ENCODE results near the gene NPFFR1. TPM values are rescaled to one million over a fixed set of nuclear protein-coding genes. Genes with fewer than 3 reads are reported as not detected.

NPFFR1 gene, protein sequence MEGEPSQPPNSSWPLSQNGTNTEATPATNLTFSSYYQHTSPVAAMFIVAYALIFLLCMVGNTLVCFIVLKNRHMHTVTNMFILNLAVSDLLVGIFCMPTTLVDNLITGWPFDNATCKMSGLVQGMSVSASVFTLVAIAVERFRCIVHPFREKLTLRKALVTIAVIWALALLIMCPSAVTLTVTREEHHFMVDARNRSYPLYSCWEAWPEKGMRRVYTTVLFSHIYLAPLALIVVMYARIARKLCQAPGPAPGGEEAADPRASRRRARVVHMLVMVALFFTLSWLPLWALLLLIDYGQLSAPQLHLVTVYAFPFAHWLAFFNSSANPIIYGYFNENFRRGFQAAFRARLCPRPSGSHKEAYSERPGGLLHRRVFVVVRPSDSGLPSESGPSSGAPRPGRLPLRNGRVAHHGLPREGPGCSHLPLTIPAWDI
- total RNA-seq (2014; rRNA removed; shearing (Covaris generic)): not detected in 2 replicates

DNA sequence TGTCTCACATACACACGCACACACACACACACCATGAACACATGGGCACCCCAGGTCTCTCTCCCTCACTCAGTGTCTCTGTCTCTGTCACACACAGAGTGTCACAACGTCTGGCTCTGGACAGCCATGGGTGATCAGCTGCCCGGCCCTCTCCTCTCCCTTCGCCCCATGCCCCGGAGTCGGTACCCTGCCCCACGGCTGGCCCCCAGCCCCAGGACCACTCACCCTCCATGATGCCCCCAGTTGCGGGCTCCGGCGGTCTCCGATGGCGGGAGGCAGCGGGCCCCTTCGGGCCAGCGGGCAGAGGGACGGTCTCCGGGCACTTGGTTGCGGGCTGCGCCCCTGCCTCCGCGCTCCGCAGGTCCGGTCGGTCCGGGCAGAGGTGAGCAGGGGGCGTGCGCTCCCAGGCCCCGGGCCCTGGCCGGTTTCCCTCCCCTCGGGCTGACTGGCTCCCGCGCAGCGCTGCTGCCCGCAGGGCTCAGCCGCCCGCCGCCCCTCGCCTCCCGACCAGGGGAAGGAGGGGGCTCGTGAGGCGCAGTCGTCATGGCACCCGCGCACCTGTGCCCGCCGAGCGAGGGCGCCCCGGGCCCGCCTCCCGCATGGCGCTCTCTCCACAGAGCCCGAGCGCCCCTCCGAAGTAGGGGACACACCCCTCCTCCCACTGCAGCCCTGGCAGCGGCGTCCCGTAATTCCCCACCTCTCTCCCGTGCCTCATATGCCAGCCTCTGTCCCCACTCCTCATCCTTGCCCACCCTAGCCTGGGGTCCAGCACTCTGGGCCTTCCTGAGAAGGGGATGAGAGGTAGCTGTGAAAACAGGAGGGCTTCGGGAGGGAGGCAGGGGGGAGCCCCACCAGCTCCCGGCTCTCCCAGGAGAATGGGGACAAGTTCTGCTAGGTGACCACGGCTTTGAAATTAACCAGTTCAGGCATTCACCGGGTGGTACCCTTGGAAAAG lies at the start of gene NPFFR1:
Gene NPFFR1 (minus strand): TSS at position 560 of the 955 bp plus-strand sequence. CDS start 328 bp downstream, at position 232.
- H3K4me1 ChIP-seq: no peaks in the 10 kb centered on the region

DNA sequence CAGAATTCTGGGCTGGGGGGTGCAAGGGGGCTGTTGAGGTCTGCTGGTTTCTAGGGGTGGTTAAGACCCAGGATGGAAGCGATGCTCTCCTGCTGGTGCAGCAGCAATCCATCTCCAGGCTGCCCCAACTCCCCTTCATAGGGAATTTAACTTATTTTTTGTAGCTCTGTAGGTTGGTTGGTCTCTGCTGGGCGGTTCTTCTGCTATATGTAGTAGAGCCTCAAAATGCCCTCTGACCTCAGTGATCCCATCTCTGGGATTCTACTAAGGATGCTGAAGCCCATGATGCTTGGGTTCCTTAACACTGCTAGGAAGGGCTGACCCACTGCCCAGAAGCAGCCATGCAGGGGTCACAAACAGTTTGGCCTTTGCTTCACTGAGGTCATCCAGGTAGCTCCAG lies 49.5 kb upstream of the NPFFR1 start:
- no peaks in the 10 kb centered on the region for H3K9me3 ChIP-seq (replicated peaks)
- H3K4me1 ChIP-seq: peaks cover 14% of the 10 kb centered on the region
- H3K4me3 ChIP-seq: no peak overlapping the region
- H3K36me3 ChIP-seq: no peaks in the 10 kb centered on the region
- H3K27me3 ChIP-seq: no peaks in the 10 kb centered on the region
- no peak for DNase-seq
- no peak overlapping the region for H3K27ac ChIP-seq

More for the DNA sequence above, at the start of gene NPFFR1:
- H3K27me3 ChIP-seq: no peaks in the 10 kb centered on the region; the same call in 1 of the 2 replicates
- DNase-seq: no peak
- no peaks in the 10 kb centered on the region for H3K9me3 ChIP-seq (replicated peaks)
- H3K27ac ChIP-seq: no peak within 1 kb of the TSS
- H3K36me3 ChIP-seq: no peaks in the 10 kb centered on the region
- no peak within 1 kb of the TSS for H3K4me3 ChIP-seq

DNA sequence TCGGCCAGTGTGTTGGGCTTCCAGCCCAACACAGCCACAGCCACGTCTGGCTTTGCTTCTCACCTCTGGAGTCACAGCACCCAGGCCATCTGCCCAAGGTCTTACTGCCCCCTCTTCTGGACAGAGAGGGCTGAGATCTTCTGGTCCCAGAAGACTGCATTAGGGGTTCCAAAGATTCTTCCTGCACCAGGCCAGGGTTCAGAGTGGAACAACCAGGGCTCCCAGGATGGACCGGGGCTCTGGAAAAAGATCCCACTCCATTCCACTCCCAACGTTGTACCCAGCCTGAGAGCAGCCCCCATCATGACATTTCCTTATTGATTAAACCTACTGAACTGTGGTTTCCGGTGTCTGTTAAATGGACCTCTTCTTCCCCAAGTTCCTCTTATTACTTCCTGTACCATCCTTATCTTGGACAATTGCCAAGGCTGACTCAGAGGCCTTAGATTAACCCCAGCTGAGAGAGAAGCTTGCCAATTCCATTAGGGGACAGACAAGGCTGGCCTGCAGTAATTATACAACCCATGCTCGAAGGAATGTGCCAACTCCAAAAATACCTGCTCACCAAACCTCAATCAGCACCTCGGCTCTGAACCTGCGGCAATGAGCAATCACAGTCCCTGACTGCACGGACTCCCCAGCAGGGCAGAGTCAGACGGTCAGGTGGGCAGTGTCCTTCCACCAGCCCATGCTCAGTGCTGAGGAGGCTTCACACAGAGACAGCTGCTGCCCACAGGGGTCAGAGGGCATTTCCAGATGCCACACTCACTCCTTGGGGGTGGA lies 47.9 kb upstream of the NPFFR1 start:
- Histone ChIP-seq H3K4me1 (peaks cover 14% of the 10 kb centered on the region), H3K9me3 (replicated peaks) (no peaks in the 10 kb centered on the region), H3K4me3 (no peak overlapping the region), H3K36me3 (no peaks in the 10 kb centered on the region), H3K27ac (no peak overlapping the region; the same call in 1 of the 2 replicates), H3K27me3 (no peaks in the 10 kb centered on the region)
- peak; percentile 74 to 90 for DNase-seq

DNA sequence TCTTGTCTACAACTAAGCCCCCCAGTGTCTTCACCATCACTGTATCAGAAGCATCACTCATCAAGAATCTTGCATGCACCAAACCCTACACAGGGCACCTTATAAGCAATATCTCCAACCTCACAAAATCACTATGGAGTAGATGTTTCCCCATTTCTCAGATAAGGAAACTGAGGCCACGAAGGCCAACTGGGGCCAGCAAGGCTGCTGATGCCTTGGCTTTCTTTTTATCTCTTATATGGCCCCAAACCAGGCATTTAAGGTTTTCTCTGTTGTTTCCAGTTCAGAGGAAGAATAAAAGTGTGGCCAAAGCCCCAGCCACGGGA lies 47.3 kb upstream of the NPFFR1 start:
- H3K4me1 ChIP-seq: peaks cover 17% of the 10 kb centered on the region

DNA sequence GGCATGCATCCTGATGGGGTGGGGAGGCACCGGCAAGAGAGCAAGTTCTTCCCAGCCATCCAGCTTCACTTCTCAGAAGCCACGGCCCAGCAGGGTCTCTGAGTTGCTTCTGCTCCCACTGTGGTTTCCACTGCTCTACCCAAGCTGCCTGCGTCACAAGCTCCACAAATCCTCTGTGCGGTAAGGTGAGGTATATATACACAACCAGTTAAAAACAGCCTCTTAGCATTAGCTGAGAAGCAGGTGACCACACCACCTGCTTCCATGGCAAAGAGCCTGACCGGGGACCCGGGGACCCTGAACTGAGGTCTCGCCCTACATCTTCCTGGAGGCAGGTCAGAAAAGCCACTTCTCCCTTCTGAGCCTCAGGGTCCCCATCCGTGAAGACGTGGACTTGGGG lies 46.9 kb upstream of the NPFFR1 start:
- Histone ChIP-seq H3K4me1 (peaks cover 21% of the 10 kb centered on the region), H3K4me3 (no peak overlapping the region), H3K27me3 (no peaks in the 10 kb centered on the region), H3K27ac (no peak overlapping the region), H3K36me3 (no peaks in the 10 kb centered on the region), H3K9me3 (replicated peaks) (no peaks in the 10 kb centered on the region)
- no peak for DNase-seq

More for the DNA sequence above, 47.3 kb upstream of the NPFFR1 start:
- Histone ChIP-seq H3K9me3 (replicated peaks) (no peaks in the 10 kb centered on the region), H3K27me3 (no peaks in the 10 kb centered on the region), H3K4me3 (no peak overlapping the region), H3K36me3 (no peaks in the 10 kb centered on the region), H3K27ac (no peak overlapping the region)
- no peak for DNase-seq

DNA sequence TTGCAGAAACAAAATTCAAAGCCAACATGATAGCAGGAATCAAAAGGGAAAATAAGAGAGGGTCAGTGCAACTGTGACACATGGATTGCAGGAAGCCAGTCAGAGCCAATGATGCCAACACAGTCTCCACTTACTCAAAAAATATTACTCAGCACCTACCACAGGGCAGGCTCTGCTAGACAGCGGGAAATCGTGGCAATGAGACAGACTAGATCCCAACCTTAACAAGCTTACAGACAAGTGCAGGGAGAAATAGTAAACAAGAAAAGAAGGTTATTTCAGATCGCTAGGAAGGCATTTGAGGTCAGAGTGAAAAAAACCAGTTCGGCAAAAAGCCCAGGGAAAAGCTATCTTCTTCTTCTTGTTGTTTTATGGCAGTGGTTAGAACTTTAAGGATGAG lies 45.2 kb upstream of the NPFFR1 start:
- Histone ChIP-seq H3K36me3 (no peaks in the 10 kb centered on the region), H3K27me3 (no peaks in the 10 kb centered on the region), H3K9me3 (replicated peaks) (no peaks in the 10 kb centered on the region), H3K4me1 (peaks cover 38% of the 10 kb centered on the region), H3K4me3 (no peak overlapping the region), H3K27ac (no peak overlapping the region)
- DNase-seq: no peak

DNA sequence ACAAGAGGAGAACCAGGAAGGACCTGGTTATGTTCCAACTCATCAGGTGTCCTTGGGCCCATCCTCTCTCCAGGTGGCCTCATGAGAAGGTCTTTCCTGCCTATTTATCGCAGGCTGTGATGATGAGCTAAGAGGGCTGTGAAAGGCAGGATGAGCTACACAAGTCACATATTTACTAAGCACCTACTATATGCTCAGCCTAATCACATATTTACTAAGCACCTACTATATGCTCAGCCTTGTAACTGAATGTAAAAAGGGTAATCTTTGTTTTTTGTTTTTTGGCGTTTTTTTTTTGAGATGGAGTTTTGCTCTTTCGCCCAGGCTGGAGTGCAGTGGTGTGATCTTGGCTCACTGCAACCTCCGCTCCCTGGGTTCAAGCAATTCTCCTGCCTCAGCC lies 44.2 kb upstream of the NPFFR1 start:
- no peaks in the 10 kb centered on the region for H3K27me3 ChIP-seq
- H3K4me3 ChIP-seq: no peak overlapping the region
- no peak overlapping the region for H3K27ac ChIP-seq
- no peak for DNase-seq
- H3K36me3 ChIP-seq: no peaks in the 10 kb centered on the region
- peaks cover 43% of the 10 kb centered on the region for H3K4me1 ChIP-seq
- no peaks in the 10 kb centered on the region for H3K9me3 ChIP-seq (replicated peaks)

DNA sequence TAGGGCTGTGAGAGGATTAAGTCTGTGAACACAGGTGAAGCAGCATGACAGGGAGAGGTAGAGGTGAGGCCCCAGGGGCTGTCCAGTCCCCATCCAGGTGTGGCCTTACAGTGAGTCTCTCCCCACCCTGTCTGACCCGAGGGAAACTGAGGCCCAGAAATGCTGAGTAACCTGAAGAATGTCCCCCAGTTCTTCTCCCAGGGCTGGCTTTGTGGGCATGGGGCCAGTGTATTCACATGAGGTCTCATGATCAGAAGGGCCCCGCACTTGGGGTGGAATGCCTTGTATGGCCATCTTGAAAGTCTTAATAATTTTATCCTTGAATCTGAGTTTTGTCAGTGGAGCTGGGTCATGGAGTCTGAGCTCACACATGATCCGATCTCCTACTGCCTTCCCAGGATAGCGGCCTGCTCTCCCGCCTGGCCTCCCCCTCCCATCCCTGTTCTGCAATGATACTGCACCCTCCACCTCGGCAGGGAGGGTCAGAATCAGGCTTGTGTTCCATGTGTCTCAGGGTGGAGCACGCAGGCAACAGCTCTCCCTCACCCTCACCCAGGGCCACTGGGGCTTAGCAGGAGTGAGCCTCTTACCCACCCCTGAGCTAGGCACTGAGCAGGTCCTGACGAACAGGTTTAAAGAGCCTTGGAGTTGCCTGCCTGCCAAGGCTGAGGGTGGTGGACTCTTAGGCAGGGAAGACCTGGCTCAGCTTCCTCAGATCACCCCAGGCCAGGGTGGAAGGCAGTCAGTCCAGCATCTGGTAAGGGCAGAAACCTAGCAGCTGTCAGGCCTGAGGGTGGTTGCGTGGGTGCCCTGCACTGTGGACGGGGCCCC lies 41.4 kb upstream of the NPFFR1 start:
- H3K36me3 ChIP-seq: no peaks in the 10 kb centered on the region
- peak; percentile 48 to 64 for DNase-seq
- no peaks in the 10 kb centered on the region for H3K9me3 ChIP-seq (replicated peaks)
- no peaks in the 10 kb centered on the region for H3K27me3 ChIP-seq
- peak overlapping the region; percentile 73; the same call in 1 of the 2 replicates for H3K27ac ChIP-seq
- no peak overlapping the region for H3K4me3 ChIP-seq
- H3K4me1 ChIP-seq: peaks cover 36% of the 10 kb centered on the region

DNA sequence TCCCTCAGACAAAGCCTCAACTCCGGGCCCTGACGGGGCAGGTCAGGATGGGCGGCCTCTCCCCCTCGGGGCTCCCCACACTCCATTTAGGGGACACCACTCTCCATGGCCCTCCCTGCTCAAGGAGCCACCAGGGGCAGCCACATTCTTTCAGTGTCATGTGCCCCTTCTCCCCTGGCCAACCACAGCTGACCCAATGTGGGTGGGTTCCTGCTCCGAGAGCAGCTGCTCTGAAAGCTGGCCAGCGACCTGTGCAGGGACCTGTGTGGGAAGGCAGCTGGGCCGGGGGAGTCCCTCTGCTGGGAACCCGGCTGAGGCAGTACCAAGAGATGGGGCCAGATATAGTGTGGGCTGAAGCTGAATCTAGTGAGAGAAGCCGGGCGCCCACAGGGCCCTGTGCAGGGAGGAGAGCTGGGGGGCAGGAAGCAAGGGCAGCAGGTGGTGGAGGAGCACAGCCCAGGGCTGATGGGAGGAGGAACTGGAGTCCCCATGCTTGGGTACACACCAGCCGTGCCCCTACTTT lies 40.6 kb upstream of the NPFFR1 start:
- peaks cover 36% of the 10 kb centered on the region for H3K4me1 ChIP-seq
- peak overlapping the region; percentile 25 for H3K4me3 ChIP-seq
- no peaks in the 10 kb centered on the region for H3K36me3 ChIP-seq
- no peaks in the 10 kb centered on the region for H3K9me3 ChIP-seq (replicated peaks)
- H3K27me3 ChIP-seq: no peaks in the 10 kb centered on the region
- peak overlapping the region; percentile 73 for H3K27ac ChIP-seq
- peak; percentile 77 to 81 for DNase-seq

DNA sequence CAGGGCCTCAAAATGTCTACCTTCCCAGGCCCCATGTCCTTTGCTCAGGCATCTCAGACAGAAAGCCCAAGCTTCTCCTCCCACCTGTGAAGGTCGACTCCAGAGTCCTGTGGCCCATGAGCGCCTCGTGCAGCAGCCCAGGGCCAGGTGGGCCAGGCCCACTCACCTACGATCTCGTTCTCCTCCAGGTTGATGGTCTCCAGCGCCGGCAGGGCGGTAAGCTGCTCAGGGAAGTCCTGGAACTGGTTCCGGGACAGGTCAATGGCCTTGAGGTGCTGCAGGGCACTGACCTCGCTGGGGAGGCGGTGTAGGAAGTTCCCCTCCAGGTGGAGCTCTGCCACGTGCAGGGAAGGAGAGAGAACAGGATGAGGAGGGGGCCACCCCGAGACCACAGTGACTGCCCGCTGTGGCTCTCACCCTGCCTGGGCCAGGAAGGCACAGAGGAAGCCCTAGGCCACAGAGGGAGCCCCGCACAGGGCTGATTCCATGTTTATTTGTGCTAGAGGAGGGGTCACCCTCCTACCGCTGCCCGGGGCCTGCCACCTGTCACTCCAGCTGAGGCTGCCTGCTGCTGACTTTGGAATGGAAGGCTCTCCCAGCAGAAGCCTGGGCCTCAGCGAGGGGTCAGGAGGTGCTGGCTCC lies 40.0 kb upstream of the NPFFR1 start:
- peaks cover 36% of the 10 kb centered on the region for H3K4me1 ChIP-seq
- DNase-seq: peak; percentile 69 to 74
- peak overlapping the region; percentile 73 for H3K27ac ChIP-seq

DNA sequence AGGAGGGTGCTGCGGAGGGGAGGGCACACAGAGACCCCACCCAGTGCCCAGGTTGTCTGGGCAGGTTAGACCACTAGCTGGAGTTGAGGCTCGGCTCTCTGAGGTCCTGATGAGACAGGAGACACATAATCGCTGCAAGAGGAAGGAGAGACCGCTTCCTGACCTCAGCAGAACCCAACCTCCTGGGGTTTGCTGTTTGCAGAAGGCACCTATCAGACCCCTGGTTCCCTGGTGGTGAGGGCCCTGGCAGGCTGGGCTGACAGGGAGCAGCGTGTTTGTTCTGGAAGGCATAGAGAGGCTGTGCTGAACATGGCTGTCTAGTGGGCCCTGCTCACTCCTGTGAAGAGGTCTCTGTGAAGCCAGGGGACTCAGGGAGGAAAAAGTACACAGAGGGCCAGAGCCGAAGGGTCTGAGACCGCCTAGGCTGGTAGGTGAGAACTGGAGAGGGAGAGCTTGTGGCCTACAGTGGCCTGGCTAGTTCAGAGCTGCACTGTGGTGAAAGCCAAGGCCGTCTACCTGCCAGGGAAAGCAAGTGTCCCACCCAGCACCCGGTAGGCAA lies 39.4 kb upstream of the NPFFR1 start:
- Histone ChIP-seq H3K36me3 (no peaks in the 10 kb centered on the region), H3K9me3 (replicated peaks) (no peaks in the 10 kb centered on the region), H3K27me3 (no peaks in the 10 kb centered on the region), H3K4me1 (peaks cover 36% of the 10 kb centered on the region), H3K27ac (no peak overlapping the region), H3K4me3 (no peak overlapping the region)
- DNase-seq: no peak

More for the DNA sequence above, 40.0 kb upstream of the NPFFR1 start:
- Histone ChIP-seq H3K27me3 (no peaks in the 10 kb centered on the region), H3K36me3 (no peaks in the 10 kb centered on the region), H3K4me3 (peak overlapping the region; percentile 25), H3K9me3 (replicated peaks) (no peaks in the 10 kb centered on the region)

DNA sequence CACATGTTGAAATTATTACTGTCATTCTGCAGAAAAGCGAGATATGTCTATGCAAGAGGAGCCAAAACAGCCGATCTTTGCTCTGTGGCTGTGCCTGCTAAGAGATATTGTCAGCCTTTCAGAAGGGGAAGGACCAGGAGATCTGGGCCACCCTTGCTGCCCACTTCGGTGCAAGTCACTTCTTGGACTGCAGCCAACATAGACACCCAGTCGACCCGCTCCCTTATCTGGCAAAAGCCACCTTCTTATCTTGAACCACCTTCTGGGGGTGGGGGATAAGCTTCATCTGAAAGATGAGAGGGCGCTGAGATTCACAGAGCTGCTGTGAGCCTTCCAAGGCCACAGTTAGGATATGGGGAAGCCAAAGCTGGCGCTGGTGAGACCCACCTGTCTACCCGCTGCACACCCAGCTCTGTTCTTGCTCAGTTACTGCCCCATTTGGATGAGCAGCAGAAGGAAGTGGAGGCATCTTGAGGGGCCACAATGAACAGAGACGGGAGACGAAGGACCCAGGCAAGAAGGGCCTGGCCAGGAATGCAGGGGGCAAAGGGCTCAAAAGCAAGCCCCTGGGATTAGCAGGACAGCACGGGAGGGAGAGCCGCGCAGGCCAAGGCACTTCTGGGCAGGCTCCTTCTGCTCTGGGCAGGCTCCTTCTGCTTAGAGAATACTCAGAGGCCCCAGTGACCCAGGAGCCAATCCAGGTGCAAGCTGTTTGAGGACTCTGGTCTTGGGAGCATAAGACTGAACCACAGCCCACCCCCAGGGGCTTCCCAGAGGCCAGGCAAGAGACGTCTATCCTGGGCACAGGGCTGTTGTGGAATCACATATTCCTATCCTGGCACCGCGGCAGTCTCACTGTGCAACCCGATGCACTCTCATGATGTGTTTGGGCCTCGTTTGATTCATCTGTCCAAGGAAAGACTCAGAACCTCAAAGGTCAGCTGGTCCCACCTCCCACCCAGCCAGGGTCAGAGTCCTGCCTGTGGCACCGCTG lies 38.4 kb upstream of the NPFFR1 start:
- Histone ChIP-seq H3K4me3 (no peak overlapping the region), H3K27me3 (no peaks in the 10 kb centered on the region), H3K27ac (no peak overlapping the region), H3K36me3 (no peaks in the 10 kb centered on the region), H3K9me3 (replicated peaks) (no peaks in the 10 kb centered on the region), H3K4me1 (peaks cover 36% of the 10 kb centered on the region)
- DNase-seq: no peak
